ENCODE results near the gene TPRG1L. TPM values are rescaled to one million over a fixed set of nuclear protein-coding genes. Genes with fewer than 3 reads are reported as not detected.
"Not testable (repeated sequence)": the region's sequence is repeated elsewhere in the genome, so short reads cannot be mapped to it uniquely, and the experiment has no call there.

The TPRG1L gene
- total RNA-seq, 4 donors from 2014 or later = 36.8 to 55.3 (median 50.3) TPM

GRCh38 chr1:3621151-3621671, 3.6 kb upstream of the TPRG1L start:
- WGBS = 22% methylated on average over 15 of the region's 15 CpGs
- intact Hi-C loops (cut with DNase I) = loop anchor here (2.0 kb wide), 1 partner anchor 130 kb away; no protein-coding TSS in a partner anchor
- H3K27ac ChIP-seq (replicated peaks in 1 of 4); H3K36me3 ChIP-seq; H3K4me3 ChIP-seq; DNase-seq (ENCODE audit: extremely low spot score); H3K9me3 ChIP-seq; H3K27me3 ChIP-seq: not testable (repeated sequence)
- TF ChIP-seq, protein P1, sequence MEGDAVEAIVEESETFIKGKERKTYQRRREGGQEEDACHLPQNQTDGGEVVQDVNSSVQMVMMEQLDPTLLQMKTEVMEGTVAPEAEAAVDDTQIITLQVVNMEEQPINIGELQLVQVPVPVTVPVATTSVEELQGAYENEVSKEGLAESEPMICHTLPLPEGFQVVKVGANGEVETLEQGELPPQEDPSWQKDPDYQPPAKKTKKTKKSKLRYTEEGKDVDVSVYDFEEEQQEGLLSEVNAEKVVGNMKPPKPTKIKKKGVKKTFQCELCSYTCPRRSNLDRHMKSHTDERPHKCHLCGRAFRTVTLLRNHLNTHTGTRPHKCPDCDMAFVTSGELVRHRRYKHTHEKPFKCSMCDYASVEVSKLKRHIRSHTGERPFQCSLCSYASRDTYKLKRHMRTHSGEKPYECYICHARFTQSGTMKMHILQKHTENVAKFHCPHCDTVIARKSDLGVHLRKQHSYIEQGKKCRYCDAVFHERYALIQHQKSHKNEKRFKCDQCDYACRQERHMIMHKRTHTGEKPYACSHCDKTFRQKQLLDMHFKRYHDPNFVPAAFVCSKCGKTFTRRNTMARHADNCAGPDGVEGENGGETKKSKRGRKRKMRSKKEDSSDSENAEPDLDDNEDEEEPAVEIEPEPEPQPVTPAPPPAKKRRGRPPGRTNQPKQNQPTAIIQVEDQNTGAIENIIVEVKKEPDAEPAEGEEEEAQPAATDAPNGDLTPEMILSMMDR (IDR thresholded peaks at IDR 0.05) = peak; percentile 49 to 73 (median 68)
- H3K4me1 ChIP-seq = peaks cover 22 to 50% (median 45%) of the 10 kb centered on the region in 4 donors

GRCh38 chr1:3622102-3622501, 2.7 kb upstream of the TPRG1L start:
- intact Hi-C loops (cut with DNase I); H3K27ac ChIP-seq (replicated peaks in 1 of 4); H3K9me3 ChIP-seq; H3K27me3 ChIP-seq; H3K36me3 ChIP-seq; H3K4me3 ChIP-seq; DNase-seq (ENCODE audit: extremely low spot score): not testable (repeated sequence)
- H3K4me1 ChIP-seq = peaks cover 24 to 54% (median 49%) of the 10 kb centered on the region in 4 donors
- WGBS = 87% methylated on average over 9 of the region's 9 CpGs

- TF ChIP-seq EP300 (IDR thresholded peaks at IDR 0.05) = no peak
- TF ChIP-seq, protein P1 (IDR thresholded peaks at IDR 0.05) = no peak
- no peak for TF ChIP-seq POLR2AphosphoS5 (IDR thresholded peaks at IDR 0.05)
- TF ChIP-seq POLR2A (IDR thresholded peaks at IDR 0.05; ENCODE audit: low read depth) = no peak
- intact Hi-C loops (cut with DNase I) = no loop called here
- Histone ChIP-seq H3K27ac (replicated peaks in 1 of 4) (peak overlapping the region; percentile 85 to 91 (median 88)), H3K36me3 (peaks cover 14 to 20% (median 16%) of the 10 kb centered on the region in 4 donors), H3K4me3 (peak overlapping the region; percentile 97 to 100 (median 99)), H3K4me1 (peaks cover 24 to 51% (median 47%) of the 10 kb centered on the region in 4 donors), H3K9me3 (no peaks in the 10 kb centered on the region), H3K27me3 (no peaks in the 10 kb centered on the region)
- WGBS = 35% methylated on average over 23 of the region's 23 CpGs
- DNase-seq (ENCODE audit: extremely low spot score) = no peak
These were observed 1.2 kb upstream of the TPRG1L start for GRCh38 chr1:3623441-3624199.

DNA sequence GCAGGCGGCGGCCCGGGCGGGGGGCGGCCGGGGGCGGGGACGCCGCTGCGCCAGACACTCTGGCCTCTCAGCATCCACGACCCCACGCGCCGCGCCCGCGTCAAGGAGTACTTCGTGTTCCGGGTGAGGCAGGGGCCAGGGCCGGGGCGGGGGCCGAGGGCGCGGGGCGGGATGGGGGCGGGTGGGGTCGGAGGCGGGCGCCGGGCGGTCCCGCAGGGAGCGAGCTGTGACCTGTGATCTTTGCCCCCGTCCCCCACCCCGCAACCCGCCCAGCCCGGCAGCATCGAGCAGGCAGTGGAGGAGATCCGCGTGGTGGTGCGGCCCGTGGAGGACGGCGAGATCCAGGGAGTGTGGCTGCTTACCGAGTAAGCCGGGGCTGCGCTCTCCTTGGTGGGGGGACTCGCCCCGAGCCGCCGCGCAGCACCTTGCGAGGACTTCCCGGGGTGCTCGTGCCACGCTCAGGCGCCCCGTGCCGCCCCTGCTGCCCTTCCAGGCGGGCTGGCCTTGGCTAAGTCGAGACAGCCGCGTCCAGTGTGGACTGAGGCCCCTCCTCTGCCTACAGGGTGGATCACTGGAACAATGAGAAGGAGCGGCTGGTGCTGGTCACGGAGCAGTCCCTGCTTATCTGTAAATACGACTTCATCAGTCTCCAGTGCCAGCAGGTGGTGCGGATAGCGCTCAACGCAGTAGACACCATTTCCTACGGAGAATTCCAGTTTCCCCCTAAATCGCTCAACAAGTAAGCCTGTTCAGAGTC, 514 bp downstream of the TPRG1L start:
- WGBS = 17% methylated on average over 8 of the region's 71 CpGs

More for the DNA sequence above, 514 bp downstream of the TPRG1L start:
- Histone ChIP-seq H3K36me3 (peaks cover 28 to 37% (median 32%) of the 10 kb centered on the region in 4 donors), H3K27me3 (no peaks in the 10 kb centered on the region), H3K27ac (replicated peaks in 1 of 4) (peak overlapping the region; percentile 78 to 91 (median 88)), H3K4me1 (peaks cover 24 to 43% (median 38%) of the 10 kb centered on the region in 4 donors), H3K4me3 (peak overlapping the region; percentile 97 to 100 (median 99)), H3K9me3 (no peaks in the 10 kb centered on the region)
- intact Hi-C loops (cut with DNase I) = no loop called here
- TF ChIP-seq EP300 (IDR thresholded peaks at IDR 0.05) (no peak), POLR2AphosphoS5 (IDR thresholded peaks at IDR 0.05) (no peak), POLR2A (IDR thresholded peaks at IDR 0.05; ENCODE audit: low read depth) (no peak)
- TF ChIP-seq, protein P1 (IDR thresholded peaks at IDR 0.05) = no peak
- no peak for DNase-seq (ENCODE audit: extremely low spot score)

Data from esophagus muscularis mucosa (tissue), 4 donors.